ENCODE results near the gene AGER.

DNA sequence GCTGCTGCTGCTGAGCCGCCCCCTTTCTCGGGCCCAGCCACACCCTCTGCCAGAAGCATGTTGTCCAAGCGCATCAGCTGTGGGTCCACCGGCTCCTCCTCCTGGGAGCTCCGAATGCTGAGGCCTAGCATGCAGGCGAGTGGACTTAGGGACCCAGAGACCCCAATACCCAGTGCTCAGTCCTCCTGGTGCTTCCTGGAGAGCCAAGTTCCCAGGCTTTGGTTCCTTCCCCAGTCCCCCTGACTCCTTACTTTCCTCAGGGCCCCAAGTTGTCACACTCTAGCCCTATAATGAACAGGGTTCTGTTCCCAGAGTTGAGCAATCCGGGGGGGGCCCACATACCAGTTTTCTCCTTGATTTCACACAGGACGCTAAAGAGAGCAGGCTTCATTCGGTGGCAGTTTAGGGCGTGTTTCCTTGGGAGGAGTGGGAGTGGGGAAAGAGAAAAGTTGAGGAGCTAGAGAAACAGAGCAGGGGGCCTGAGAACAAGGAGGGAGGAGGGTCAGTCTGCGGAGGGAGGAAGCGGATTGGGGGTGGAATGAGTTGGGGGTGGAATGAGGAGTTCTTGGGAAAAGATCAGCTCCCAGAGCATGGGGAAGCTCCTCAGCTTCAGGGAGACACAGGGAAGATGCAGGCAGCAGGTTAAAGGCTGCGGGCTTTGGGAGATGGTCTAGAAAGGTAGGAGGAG is 4.5 kb upstream of the AGER start:
- TF ChIP-seq CTCF (IDR thresholded peaks at IDR 0.05) (no peak), POLR2A (IDR thresholded peaks at IDR 0.05) (no peak)
